Calu3 (cell line): Measurements from ENCODE around the gene NRN1L. TPM values are rescaled to one million over a fixed set of nuclear protein-coding genes. Genes with fewer than 3 reads are reported as not detected.

Experiments
- BruUV-seq: library from RNA; stranded (reverse); fragments of 400-500 nt; replicated peaks from 2 replicates; lab custom pipeline; 2021; lab: Mats Ljungman, UMichigan
- CTCF ChIA-PET: fragments of 300-600 bp; sonication (Branson Sonifier 250); formaldehyde crosslinking; loops from one replicate; lab custom pipeline; 2022; ENCODE audit warnings: antibody characterized with exemption; lab: Charles Lee
- DNase-seq: peaks from one replicate; pipeline ENCODE4 v3.0.0; 2022
- H3K27ac Mint-ChIP-seq: one replicate; pipeline ENCODE4 v1.8.0; 2022; ENCODE audit warnings: mixed read lengths; ENCODE audit not compliant: unreplicated experiment
- H3K27me3 Mint-ChIP-seq: one replicate; pipeline ENCODE4 v1.8.0; 2022; ENCODE audit warnings: mixed read lengths; ENCODE audit not compliant: unreplicated experiment
- H3K36me3 Mint-ChIP-seq: one replicate; pipeline ENCODE4 v1.8.0; 2022; ENCODE audit warnings: mild to moderate bottlenecking, moderate library complexity, mixed read lengths; ENCODE audit not compliant: insufficient read depth, unreplicated experiment
- H3K4me1 Mint-ChIP-seq: one replicate; pipeline ENCODE4 v1.8.0; 2022; ENCODE audit warnings: mild to moderate bottlenecking, low read depth, mixed read lengths; ENCODE audit not compliant: unreplicated experiment
- H3K4me3 Mint-ChIP-seq: one replicate; pipeline ENCODE4 v1.8.0; 2022; ENCODE audit warnings: mild to moderate bottlenecking, low read depth, moderate library complexity, mixed read lengths; ENCODE audit not compliant: unreplicated experiment
- H3K9me3 Mint-ChIP-seq: one replicate; pipeline ENCODE4 v1.8.0; 2022; ENCODE audit warnings: low read depth, mixed read lengths; ENCODE audit not compliant: unreplicated experiment
- intact Hi-C: fragments of 100-400 bp; cut with micrococcal nuclease; formaldehyde crosslinking; loops from one replicate; pipeline ENCODE4 v1.10.0; 2022; ENCODE audit not compliant: unreplicated experiment
- total RNA-seq: library from RNA; stranded (reverse); gene quantifications from 2 replicates; pipeline ENCODE4 v1.2.3, GENCODE V29; 2022
- TF ChIP-seq, protein P1 (sequence below): fragments of 200-600 bp; IDR thresholded peaks from one replicate; pipeline ENCODE4 v1.8.0; 2022; ENCODE audit warnings: antibody characterized with exemption; ENCODE audit not compliant: unreplicated experiment

The NRN1L gene
- total RNA-seq, 1 experiment from 2014 or later = not detected

DNA sequence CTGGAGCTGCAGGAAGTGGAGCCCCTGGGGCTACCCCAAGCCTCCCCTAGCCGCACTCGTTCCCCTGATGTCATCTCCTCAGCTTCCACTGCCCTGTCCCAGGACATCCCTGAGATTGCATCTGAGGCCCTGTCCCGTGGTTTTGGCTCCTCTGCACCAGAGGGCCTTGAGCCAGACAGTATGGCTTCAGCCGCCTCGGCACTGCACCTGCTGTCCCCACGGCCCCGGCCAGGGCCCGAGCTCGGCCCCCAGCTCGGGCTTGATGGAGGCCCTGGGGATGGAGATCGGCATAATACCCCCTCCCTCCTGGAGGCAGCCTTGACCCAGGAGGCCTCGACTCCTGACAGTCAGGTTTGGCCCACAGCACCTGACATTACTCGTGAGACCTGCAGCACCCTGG is 4.1 kb upstream of the NRN1L start:
- TF ChIP-seq, protein P1, sequence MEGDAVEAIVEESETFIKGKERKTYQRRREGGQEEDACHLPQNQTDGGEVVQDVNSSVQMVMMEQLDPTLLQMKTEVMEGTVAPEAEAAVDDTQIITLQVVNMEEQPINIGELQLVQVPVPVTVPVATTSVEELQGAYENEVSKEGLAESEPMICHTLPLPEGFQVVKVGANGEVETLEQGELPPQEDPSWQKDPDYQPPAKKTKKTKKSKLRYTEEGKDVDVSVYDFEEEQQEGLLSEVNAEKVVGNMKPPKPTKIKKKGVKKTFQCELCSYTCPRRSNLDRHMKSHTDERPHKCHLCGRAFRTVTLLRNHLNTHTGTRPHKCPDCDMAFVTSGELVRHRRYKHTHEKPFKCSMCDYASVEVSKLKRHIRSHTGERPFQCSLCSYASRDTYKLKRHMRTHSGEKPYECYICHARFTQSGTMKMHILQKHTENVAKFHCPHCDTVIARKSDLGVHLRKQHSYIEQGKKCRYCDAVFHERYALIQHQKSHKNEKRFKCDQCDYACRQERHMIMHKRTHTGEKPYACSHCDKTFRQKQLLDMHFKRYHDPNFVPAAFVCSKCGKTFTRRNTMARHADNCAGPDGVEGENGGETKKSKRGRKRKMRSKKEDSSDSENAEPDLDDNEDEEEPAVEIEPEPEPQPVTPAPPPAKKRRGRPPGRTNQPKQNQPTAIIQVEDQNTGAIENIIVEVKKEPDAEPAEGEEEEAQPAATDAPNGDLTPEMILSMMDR = no peak
- intact Hi-C loops = no loop called here
- Mint-ChIP-seq H3K4me1 (peaks cover 13% of the 10 kb centered on the region), H3K27ac (no peak overlapping the region), H3K4me3 (no peak overlapping the region), H3K27me3 (no peaks in the 10 kb centered on the region), H3K9me3 (no peaks in the 10 kb centered on the region), H3K36me3 (peaks cover 53% of the 10 kb centered on the region)
- DNase-seq = no peak
- CTCF ChIA-PET = no interaction called here
- BruUV-seq = no TSS peak

DNA sequence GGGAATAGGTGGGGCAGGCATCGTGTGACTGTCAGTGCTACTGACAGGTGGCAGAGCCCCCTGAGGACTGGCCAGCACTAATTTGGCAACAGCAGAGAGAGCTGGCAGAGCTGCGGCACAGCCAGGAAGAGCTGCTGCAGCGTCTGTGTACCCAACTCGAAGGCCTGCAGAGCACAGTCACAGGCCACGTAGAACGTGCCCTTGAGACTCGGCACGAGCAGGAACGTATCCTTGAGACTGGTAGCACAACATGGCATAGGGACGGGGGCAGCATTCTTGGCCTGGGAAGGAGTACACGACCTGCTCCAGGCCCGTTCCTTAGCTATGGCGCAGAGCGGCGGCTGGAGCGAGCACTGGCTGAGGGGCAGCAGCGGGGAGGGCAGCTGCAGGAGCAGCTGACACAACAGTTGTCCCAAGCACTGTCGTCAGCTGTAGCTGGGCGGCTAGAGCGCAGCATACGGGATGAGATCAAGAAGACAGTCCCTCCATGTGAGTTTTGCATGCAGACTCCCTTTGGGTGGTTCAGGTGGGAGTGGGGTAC is 3.0 kb upstream of the NRN1L start:
- BruUV-seq = no TSS peak
- CTCF ChIA-PET = interaction anchor here (0.5 kb wide), 1 partner anchor 65 kb away, joined by 4 read pairs; no protein-coding TSS in a partner anchor
- H3K27me3 Mint-ChIP-seq = no peaks in the 10 kb centered on the region
- intact Hi-C loops = no loop called here
- TF ChIP-seq, protein P1 = no peak
- DNase-seq = no peak
- no peak overlapping the region for H3K4me3 Mint-ChIP-seq
- H3K4me1 Mint-ChIP-seq = peaks cover 10% of the 10 kb centered on the region
- H3K9me3 Mint-ChIP-seq = no peaks in the 10 kb centered on the region
- no peak overlapping the region for H3K27ac Mint-ChIP-seq
- peaks cover 55% of the 10 kb centered on the region for H3K36me3 Mint-ChIP-seq

DNA sequence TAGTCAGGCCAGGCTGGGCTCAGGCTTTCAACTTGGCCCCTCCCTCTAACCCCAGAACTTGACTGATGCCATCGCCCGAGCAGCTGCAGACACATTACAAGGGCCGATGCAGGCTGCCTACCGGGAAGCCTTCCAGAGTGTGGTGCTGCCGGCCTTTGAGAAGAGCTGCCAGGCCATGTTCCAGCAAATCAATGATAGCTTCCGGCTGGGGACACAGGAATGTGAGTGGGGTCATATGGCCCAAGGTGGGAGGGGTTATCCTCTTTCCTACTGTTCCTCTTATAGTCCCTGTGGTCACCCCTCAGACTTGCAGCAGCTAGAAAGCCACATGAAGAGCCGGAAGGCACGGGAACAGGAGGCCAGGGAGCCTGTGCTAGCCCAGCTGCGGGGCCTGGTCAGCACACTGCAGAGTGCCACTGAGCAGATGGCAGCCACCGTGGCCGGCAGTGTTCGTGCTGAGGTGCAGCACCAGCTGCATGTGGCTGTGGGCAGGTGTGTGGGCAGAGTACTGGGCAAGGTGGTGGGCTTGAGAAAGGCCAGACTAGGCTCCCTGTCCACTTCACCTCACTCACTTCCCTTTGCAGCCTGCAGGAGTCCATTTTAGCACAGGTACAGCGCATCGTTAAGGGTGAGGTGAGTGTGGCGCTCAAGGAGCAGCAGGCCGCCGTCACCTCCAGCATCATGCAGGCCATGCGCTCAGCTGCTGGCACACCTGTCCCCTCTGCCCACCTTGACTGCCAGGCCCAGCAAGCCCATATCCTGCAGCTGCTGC is 2.1 kb upstream of the NRN1L start:
- BruUV-seq = no TSS peak
- no peak overlapping the region for H3K4me3 Mint-ChIP-seq
- H3K36me3 Mint-ChIP-seq = peaks cover 55% of the 10 kb centered on the region
- H3K9me3 Mint-ChIP-seq = no peaks in the 10 kb centered on the region
- H3K4me1 Mint-ChIP-seq = peaks cover 10% of the 10 kb centered on the region
- H3K27ac Mint-ChIP-seq = no peak overlapping the region
- DNase-seq = no peak
- CTCF ChIA-PET = interaction anchor here (0.5 to 2.1 kb wide), 11 partner anchors 9 to 1057 kb away, joined by 3 to 10 read pairs (median 5); partner anchors contain the start of genes EDC4, PSKH1, RANBP10 and TSNAXIP1
- intact Hi-C loops = no loop called here
- TF ChIP-seq, protein P1 = no peak
- H3K27me3 Mint-ChIP-seq = no peaks in the 10 kb centered on the region

DNA sequence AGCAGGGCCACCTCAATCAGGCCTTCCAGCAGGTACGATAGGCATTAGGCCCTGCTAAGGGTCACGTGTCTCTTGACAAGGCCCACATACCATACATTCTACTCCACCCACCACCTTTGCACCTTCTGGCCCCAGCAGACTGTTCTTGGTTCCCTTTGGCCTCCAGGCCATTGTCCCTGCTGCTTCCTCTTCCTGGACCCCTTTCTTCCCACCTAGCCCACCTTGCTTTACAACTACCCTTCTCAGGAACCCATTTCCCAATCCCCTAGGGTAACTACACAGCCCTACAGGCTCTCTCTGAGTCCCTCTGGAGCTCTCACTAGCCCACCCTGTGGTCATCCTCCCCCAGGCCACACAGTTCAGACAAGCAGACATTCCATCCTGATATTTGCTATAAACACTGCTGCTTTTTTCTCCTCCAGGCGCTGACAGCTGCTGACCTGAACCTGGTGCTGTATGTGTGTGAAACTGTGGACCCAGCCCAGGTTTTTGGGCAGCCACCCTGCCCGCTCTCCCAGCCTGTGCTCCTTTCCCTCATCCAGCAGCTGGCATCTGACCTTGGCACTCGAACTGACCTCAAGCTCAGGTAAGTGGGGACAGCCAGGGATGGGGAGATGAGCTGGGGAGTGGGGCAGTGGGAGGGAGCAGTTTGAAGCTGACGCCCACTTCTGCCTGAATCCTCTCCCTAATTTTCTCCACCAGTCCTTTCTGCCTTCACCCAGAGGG is 1.4 kb upstream of the NRN1L start:
- H3K27me3 Mint-ChIP-seq = no peaks in the 10 kb centered on the region
- H3K9me3 Mint-ChIP-seq = no peaks in the 10 kb centered on the region
- no peak overlapping the region for H3K4me3 Mint-ChIP-seq
- TF ChIP-seq, protein P1 = no peak
- H3K4me1 Mint-ChIP-seq = peaks cover 10% of the 10 kb centered on the region
- intact Hi-C loops = no loop called here
- no peak overlapping the region for H3K27ac Mint-ChIP-seq
- no TSS peak for BruUV-seq
- CTCF ChIA-PET = interaction anchor here (0.8 to 2.1 kb wide), 10 partner anchors 9 to 327 kb away, joined by 4 to 10 read pairs (median 5); partner anchors contain the start of genes EDC4, PSKH1, RANBP10 and TSNAXIP1
- no peak for DNase-seq
- peaks cover 55% of the 10 kb centered on the region for H3K36me3 Mint-ChIP-seq
